Measurements from ENCODE around the gene GSTCD.

Gene GSTCD

GRCh38 chr4:105807496-105807895 lies 98.9 kb downstream of the GSTCD start:
- POLR2A ChIA-PET, result no interaction called here
- H3K36me3 ChIP-seq (ENCODE audit: control insufficient read depth in 2 of 2, insufficient read depth in 1 of 2, low read length in 2 of 2), result no peaks in the 10 kb centered on the region
- no peak overlapping the region for H3K27ac ChIP-seq (ENCODE audit: extremely low read depth, low read depth, low read length)
- no peaks in the 10 kb centered on the region for H3K4me1 ChIP-seq (ENCODE audit: control insufficient read depth, insufficient read depth, low read length)
- no peak overlapping the region for H3K4me3 ChIP-seq (ENCODE audit: low read depth, low read length)
- TF ChIP-seq ZNF629 (tag by site-specific recombination; IDR thresholded peaks at IDR 0.05) (no peak), ZBTB20 (tag by site-specific recombination; IDR thresholded peaks at IDR 0.05) (no peak), ZNF670 (tag by site-specific recombination; IDR thresholded peaks at IDR 0.05; ENCODE audit: low read depth) (no peak), ZBTB44 (tag by site-specific recombination; IDR thresholded peaks at IDR 0.05) (no peak), RBAK (tag by site-specific recombination; IDR thresholded peaks at IDR 0.05) (no peak), ZNF639 (tag by site-specific recombination; IDR thresholded peaks at IDR 0.05) (no peak), ZSCAN16 (tag by site-specific recombination; IDR thresholded peaks at IDR 0.05) (no peak), ZNF274 (IDR thresholded peaks at IDR 0.05; ENCODE audit: low read length) (no peak), ZNF274 (tag by site-specific recombination; IDR thresholded peaks at IDR 0.05; ENCODE audit: borderline replicate concordance) (no peak), KLF9 (tag by site-specific recombination; IDR thresholded peaks at IDR 0.05; ENCODE audit: low read depth) (no peak)
- CTCF ChIA-PET, result interaction anchor here (0.6 kb wide), 1 partner anchor 627 kb away, joined by 5 read pairs; no protein-coding TSS in a partner anchor
- H3K9me3 ChIP-seq (ENCODE audit: control insufficient read depth, insufficient read depth, low read depth, low read length), result no peaks in the 10 kb centered on the region

GRCh38 chr4:105808030-105808749 lies 99.6 kb downstream of the GSTCD start:
- POLR2A ChIA-PET, result no interaction called here
- Histone ChIP-seq H3K4me3 (ENCODE audit: low read depth, low read length) (no peak overlapping the region), H3K4me1 (ENCODE audit: control insufficient read depth, insufficient read depth, low read length) (no peaks in the 10 kb centered on the region), H3K27ac (ENCODE audit: extremely low read depth, low read depth, low read length) (no peak overlapping the region), H3K9me3 (ENCODE audit: control insufficient read depth, insufficient read depth, low read depth, low read length) (no peaks in the 10 kb centered on the region), H3K36me3 (ENCODE audit: control insufficient read depth in 2 of 2, insufficient read depth in 1 of 2, low read length in 2 of 2) (no peaks in the 10 kb centered on the region)
- CTCF ChIA-PET, result interaction anchor here (0.6 to 0.7 kb wide), 2 partner anchors 9 to 628 kb away, joined by 3 to 5 read pairs; no protein-coding TSS in a partner anchor
- TF ChIP-seq ZNF394 (tag by site-specific recombination; IDR thresholded peaks at IDR 0.05; ENCODE audit: borderline replicate concordance) (no peak), ZNF629 (tag by site-specific recombination; IDR thresholded peaks at IDR 0.05) (no peak), ZBTB10 (tag by site-specific recombination; IDR thresholded peaks at IDR 0.05) (no peak), ZNF768 (tag by site-specific recombination; IDR thresholded peaks at IDR 0.05) (no peak), ZNF677 (tag by site-specific recombination; IDR thresholded peaks at IDR 0.05) (no peak), ZBTB48 (tag by site-specific recombination; IDR thresholded peaks at IDR 0.05) (no peak), ZNF311 (tag by site-specific recombination; IDR thresholded peaks at IDR 0.05; ENCODE audit: borderline replicate concordance) (no peak), KLF1 (tag by site-specific recombination; IDR thresholded peaks at IDR 0.05) (no peak), ZNF585B (tag by site-specific recombination; IDR thresholded peaks at IDR 0.05) (no peak), ZNF362 (tag by site-specific recombination; IDR thresholded peaks at IDR 0.05) (no peak), ZNF239 (tag by site-specific recombination; IDR thresholded peaks at IDR 0.05) (no peak), GLI2 (tag by site-specific recombination; IDR thresholded peaks at IDR 0.05; ENCODE audit: borderline replicate concordance, low read depth) (no peak), ZBTB7A (tag by site-specific recombination; IDR thresholded peaks at IDR 0.05; ENCODE audit: low read depth) (no peak), ZIC2 (tag by site-specific recombination; IDR thresholded peaks at IDR 0.05) (no peak), ZFHX2 (tag by site-specific recombination; conservative IDR thresholded peaks at IDR 0.05) (no peak), ZNF140 (tag by site-specific recombination; IDR thresholded peaks at IDR 0.05) (no peak)
